22Rv1 (cell line): ENCODE data around the gene BASP1.

Experiments
- H3K27ac ChIP-seq: fragments of 450-650 bp; 2 replicates; pipeline ENCODE4 v1.5.1; 2017
- CTCF ChIP-seq: fragments of 450-650 bp; IDR thresholded peaks from 2 replicates; pipeline ENCODE4 v1.5.1; 2017; ENCODE audit warnings: mild to moderate bottlenecking
- ZFX ChIP-seq: fragments of 450-650 bp; IDR thresholded peaks from 2 replicates; pipeline ENCODE4 v1.6.1; 2017; ENCODE audit warnings: antibody characterized with exemption, borderline replicate concordance

Gene BASP1

GRCh38 chr5:17192191-17192590, 25.2 kb upstream of the BASP1 start:
- TF ChIP-seq ZFX = no peak
- no peak for TF ChIP-seq CTCF
- no peak overlapping the region for H3K27ac ChIP-seq

GRCh38 chr5:17196024-17196423, 21.4 kb upstream of the BASP1 start:
- no peak for TF ChIP-seq ZFX
- no peak for TF ChIP-seq CTCF

GRCh38 chr5:17196697-17197096, 20.7 kb upstream of the BASP1 start:
- H3K27ac ChIP-seq = no peak overlapping the region
- TF ChIP-seq ZFX = no peak
- TF ChIP-seq CTCF = no peak

More at GRCh38 chr5:17196024-17196423, 21.4 kb upstream of the BASP1 start:
- H3K27ac ChIP-seq = no peak overlapping the region

GRCh38 chr5:17203329-17204132, 13.9 kb upstream of the BASP1 start:
- TF ChIP-seq ZFX (no peak), CTCF (peak; percentile 76)

GRCh38 chr5:17204133-17204489, 13.3 kb upstream of the BASP1 start:
- TF ChIP-seq ZFX (no peak), CTCF (no peak)
- H3K27ac ChIP-seq = no peak overlapping the region

More at GRCh38 chr5:17203329-17204132, 13.9 kb upstream of the BASP1 start:
- no peak overlapping the region for H3K27ac ChIP-seq

- H3K27ac ChIP-seq = no peak overlapping the region
- TF ChIP-seq CTCF (no peak), ZFX (no peak)
These were observed 11.4 kb upstream of the BASP1 start for GRCh38 chr5:17206021-17206420.

GRCh38 chr5:17212191-17212590, 5.2 kb upstream of the BASP1 start:
- H3K27ac ChIP-seq = no peak overlapping the region
- no peak for TF ChIP-seq CTCF
- no peak for TF ChIP-seq ZFX
